T-helper 17 cell (primary cell): ENCODE data around the gene SNTG2. TPM values are rescaled to one million over a fixed set of nuclear protein-coding genes. Genes with fewer than 3 reads are reported as not detected.

Source experiments
- ATAC-seq: fragments of 150-1000 bp; cut with Tn5 transposase; 2 replicates; pipeline ENCODE4 v1.10.0; 2021; ENCODE audit warnings: mild to moderate bottlenecking, moderate library complexity
- DNase-seq, 3 donors: peaks; one replicate each; pipeline versions ENCODE4 v3.0.0 to v3.0.0-alpha.2; 2020 to 2021
- H3K9me3 ChIP-seq: one replicate; pipeline ENCODE4 v1.7.0; 2013; ENCODE audit warnings: low read length, mild to moderate bottlenecking; ENCODE audit not compliant: control insufficient read depth, poor library complexity, severe bottlenecking
- H3K27ac Mint-ChIP-seq: one replicate; pipeline ENCODE4 v1.8.0; 2022; ENCODE audit warnings: mild to moderate bottlenecking, moderate library complexity, mixed read lengths
- H3K27me3 Mint-ChIP-seq: one replicate; pipeline ENCODE4 v1.8.0; 2022; ENCODE audit warnings: mixed read lengths
- H3K36me3 Mint-ChIP-seq: one replicate; pipeline ENCODE4 v1.8.0; 2022; ENCODE audit warnings: low read depth, mixed read lengths
- H3K4me1 Mint-ChIP-seq: one replicate; pipeline ENCODE4 v1.8.0; 2022; ENCODE audit warnings: mild to moderate bottlenecking, mixed read lengths
- H3K4me3 Mint-ChIP-seq: one replicate; pipeline ENCODE4 v1.8.0; 2022; ENCODE audit warnings: mild to moderate bottlenecking, moderate library complexity, mixed read lengths
- total RNA-seq, 4 donors: library from RNA in 2 of 4; stranded (reverse) in 2 of 4; gene quantifications; one replicate each; pipeline ENCODE4 v1.2.3 and lab custom pipeline; 2022 to 2026

SNTG2 gene
- total RNA-seq, 2 donors from 2014 or later = 2.0 to 6.3 TPM

DNA sequence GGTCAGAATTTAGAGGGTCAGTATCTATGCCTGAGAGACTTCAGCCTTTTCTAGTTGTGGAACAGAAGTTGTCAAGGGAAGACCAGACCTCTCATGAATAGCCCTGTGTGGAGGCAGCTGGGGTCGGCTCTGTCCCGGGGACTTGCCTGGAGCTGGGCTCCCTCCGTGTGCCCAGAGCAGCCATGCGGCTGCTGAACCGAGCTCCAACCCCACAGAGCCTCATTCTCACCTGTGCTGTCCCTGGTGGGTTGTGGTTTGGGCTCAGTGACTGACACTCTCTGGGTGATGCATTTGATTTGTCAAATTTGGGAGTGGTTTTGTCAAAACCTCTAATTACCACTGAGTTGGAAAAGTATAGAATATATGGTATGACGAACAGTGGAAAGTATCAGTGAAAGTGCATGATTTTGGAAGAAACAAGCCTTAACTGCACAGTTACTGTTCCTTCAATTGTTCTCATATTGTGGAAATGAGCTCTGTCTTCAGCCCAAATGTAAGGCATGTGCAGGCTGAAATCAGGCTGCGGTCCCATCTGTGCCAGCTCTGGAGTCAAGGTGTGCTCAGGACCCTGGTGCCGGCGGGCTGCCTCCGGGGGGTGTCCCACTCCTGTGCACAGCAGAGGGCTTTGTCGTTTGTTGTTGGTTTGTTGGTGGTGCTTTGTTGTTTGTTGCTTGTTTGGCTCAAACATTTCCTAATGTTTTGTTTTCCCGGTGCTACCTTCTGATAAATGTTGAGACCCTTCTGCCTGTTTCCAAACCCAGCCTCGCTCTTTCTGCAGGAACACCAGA lies 200.3 kb downstream of the SNTG2 start:
- Mint-ChIP-seq H3K4me3 (no peak overlapping the region), H3K27ac (peak overlapping the region; percentile 37), H3K36me3 (no peaks in the 10 kb centered on the region), H3K27me3 (peaks cover 7% of the 10 kb centered on the region), H3K4me1 (no peaks in the 10 kb centered on the region)
- ATAC-seq = no peak
- DNase-seq = no peak
- H3K9me3 ChIP-seq = no peaks in the 10 kb centered on the region

GRCh38 chr2:1152375-1152774 lies 201.7 kb downstream of the SNTG2 start:
- Mint-ChIP-seq H3K36me3 (no peaks in the 10 kb centered on the region), H3K27ac (no peak overlapping the region), H3K4me1 (no peaks in the 10 kb centered on the region), H3K4me3 (no peak overlapping the region), H3K27me3 (peaks cover 7% of the 10 kb centered on the region)
- no peaks in the 10 kb centered on the region for H3K9me3 ChIP-seq
- DNase-seq = no peak
- no peak for ATAC-seq

DNA sequence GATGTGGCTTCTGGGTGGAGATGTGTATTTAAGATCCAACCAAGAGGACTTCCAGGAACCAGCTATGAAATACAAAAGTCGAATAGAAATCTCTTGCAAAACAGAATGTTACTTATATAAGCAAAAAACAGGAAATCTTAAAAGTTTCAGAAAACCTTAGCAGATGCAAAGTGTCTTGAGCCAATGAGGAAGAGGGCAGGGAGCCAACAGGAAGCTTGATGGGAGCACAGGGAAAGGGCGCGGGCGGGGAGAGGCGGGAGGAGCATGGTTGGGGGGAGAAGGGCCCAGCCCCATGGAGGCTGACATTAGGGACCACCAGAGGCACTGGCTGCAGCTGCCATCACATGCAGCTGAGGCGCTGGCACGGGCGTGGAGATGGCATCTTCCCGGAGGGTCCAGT lies 203.3 kb downstream of the SNTG2 start:
- H3K4me3 Mint-ChIP-seq = no peak overlapping the region
- ATAC-seq (no peak), DNase-seq (no peak)
- H3K36me3 Mint-ChIP-seq = no peaks in the 10 kb centered on the region
- no peak overlapping the region for H3K27ac Mint-ChIP-seq
- no peaks in the 10 kb centered on the region for H3K9me3 ChIP-seq
- peaks cover 7% of the 10 kb centered on the region for H3K27me3 Mint-ChIP-seq
- H3K4me1 Mint-ChIP-seq = no peaks in the 10 kb centered on the region

- Mint-ChIP-seq H3K27me3 (peaks cover 6% of the 10 kb centered on the region), H3K27ac (no peak overlapping the region), H3K36me3 (no peaks in the 10 kb centered on the region), H3K4me3 (no peak overlapping the region), H3K4me1 (no peaks in the 10 kb centered on the region)
- ATAC-seq = no peak
- no peaks in the 10 kb centered on the region for H3K9me3 ChIP-seq
- no peak for DNase-seq
These were observed 204.3 kb downstream of the SNTG2 start for GRCh38 chr2:1154710-1155594.

DNA sequence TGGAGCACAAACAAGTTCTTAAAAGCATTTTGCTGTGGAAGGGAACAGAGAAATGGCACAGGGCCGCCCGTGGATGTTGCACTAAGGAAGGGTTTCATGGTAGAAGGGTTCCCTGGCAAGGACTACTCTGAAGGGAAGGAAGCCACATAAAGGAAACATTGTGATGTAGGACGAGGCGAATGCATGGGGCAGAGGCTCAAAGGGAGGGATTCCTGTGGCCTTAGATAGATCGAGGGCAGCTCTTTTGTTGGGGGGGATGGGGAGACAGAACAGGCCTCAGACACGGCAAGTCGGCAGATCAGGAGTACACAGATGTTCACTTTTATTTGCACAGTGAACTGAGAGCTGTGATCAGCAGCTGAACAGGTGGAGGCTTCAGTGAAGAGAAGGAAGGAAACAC lies 205.4 kb downstream of the SNTG2 start:
- no peak overlapping the region for H3K4me3 Mint-ChIP-seq
- ATAC-seq (no peak), DNase-seq (no peak)
- no peaks in the 10 kb centered on the region for H3K36me3 Mint-ChIP-seq
- no peak overlapping the region for H3K27ac Mint-ChIP-seq
- no peaks in the 10 kb centered on the region for H3K27me3 Mint-ChIP-seq
- peaks cover 2% of the 10 kb centered on the region for H3K4me1 Mint-ChIP-seq
- H3K9me3 ChIP-seq = no peaks in the 10 kb centered on the region

GRCh38 chr2:1156531-1156930 lies 205.9 kb downstream of the SNTG2 start:
- DNase-seq = no peak
- Mint-ChIP-seq H3K36me3 (no peaks in the 10 kb centered on the region), H3K4me1 (peaks cover 2% of the 10 kb centered on the region), H3K27me3 (no peaks in the 10 kb centered on the region), H3K4me3 (no peak overlapping the region), H3K27ac (no peak overlapping the region)
- H3K9me3 ChIP-seq = no peaks in the 10 kb centered on the region
- ATAC-seq = no peak

DNA sequence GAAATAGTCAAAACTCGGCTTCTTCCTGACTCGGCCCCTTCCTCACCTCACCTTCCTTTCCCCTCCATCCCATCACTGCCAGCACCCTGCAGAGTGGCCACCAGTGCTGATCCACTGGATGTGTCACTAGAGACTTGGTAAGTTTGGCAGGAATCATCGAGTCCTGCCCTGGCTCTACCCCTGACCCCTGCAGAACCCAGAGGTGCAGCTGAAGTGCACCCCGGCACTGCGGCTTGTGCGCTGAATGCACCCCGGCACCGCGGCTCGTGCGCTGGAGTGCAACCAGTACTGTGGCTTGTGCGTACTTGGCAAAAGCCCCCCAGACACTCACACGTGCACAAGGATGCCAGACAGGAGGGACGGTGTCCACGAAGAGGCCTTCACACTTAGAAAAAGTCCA lies 206.5 kb downstream of the SNTG2 start:
- Mint-ChIP-seq H3K4me1 (peaks cover 2% of the 10 kb centered on the region), H3K4me3 (no peak overlapping the region), H3K36me3 (no peaks in the 10 kb centered on the region), H3K27ac (no peak overlapping the region), H3K27me3 (no peaks in the 10 kb centered on the region)
- DNase-seq = no peak
- H3K9me3 ChIP-seq = no peaks in the 10 kb centered on the region
- ATAC-seq = no peak

- no peak overlapping the region for H3K4me3 Mint-ChIP-seq
- H3K36me3 Mint-ChIP-seq = no peaks in the 10 kb centered on the region
- H3K27me3 Mint-ChIP-seq = no peaks in the 10 kb centered on the region
- H3K27ac Mint-ChIP-seq = no peak overlapping the region
- no peak for ATAC-seq
- H3K4me1 Mint-ChIP-seq = peaks cover 15% of the 10 kb centered on the region
- DNase-seq = no peak
- no peaks in the 10 kb centered on the region for H3K9me3 ChIP-seq
These were observed 208.4 kb downstream of the SNTG2 start for GRCh38 chr2:1159013-1159412.

- Mint-ChIP-seq H3K36me3 (no peaks in the 10 kb centered on the region), H3K27ac (peak overlapping the region; percentile 49), H3K4me1 (peaks cover 22% of the 10 kb centered on the region), H3K27me3 (no peaks in the 10 kb centered on the region), H3K4me3 (no peak overlapping the region)
- DNase-seq = no peak
- H3K9me3 ChIP-seq = no peaks in the 10 kb centered on the region
- no peak for ATAC-seq
These were observed 211.6 kb downstream of the SNTG2 start for GRCh38 chr2:1162246-1162645.

DNA sequence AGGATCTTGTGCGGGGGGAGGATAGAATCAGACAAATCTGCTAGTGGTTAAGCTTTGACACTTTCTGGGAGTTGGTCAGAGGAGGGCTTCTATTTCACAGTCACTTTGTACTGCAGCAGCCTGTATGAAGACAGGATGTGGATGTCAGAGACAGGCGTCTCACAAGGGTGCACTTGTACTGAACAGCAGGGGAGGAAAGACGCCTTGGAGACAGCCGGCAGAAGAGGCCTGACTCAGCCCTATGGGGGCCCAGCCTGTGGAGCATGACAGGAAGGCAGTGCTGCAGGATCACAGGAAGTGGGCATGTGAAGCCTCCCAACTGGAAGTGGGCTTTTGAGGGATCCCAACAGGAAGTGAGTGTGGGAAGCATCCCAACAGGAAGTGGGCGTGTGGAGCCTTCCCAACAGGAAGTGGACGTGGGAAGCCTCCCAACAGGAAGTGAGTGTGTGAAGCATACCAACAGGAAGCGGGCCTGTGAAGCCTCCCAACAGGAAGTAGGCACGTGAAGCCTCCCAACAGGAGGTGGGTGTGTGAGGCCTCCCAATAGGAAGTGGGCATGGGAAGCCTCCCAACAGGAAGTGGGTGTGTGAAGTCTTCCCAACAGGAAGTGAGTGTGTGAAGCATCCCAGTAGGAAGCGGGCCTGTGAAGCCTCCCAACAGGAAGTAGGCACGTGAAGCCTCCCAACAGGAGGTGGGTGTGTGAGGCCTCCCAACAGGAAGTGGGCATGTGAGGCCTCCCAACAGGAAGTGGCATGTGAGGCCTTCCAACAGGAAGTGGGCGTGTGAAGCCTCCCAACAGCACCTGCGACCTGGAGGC lies 212.3 kb downstream of the SNTG2 start:
- no peaks in the 10 kb centered on the region for H3K36me3 Mint-ChIP-seq
- peak overlapping the region; percentile 59 for H3K4me3 Mint-ChIP-seq
- H3K4me1 Mint-ChIP-seq = peaks cover 22% of the 10 kb centered on the region

GRCh38 chr2:1166976-1167375 lies 216.3 kb downstream of the SNTG2 start:
- H3K9me3 ChIP-seq = no peaks in the 10 kb centered on the region
- no peak for ATAC-seq
- Mint-ChIP-seq H3K4me3 (no peak overlapping the region), H3K27ac (no peak overlapping the region), H3K4me1 (peaks cover 23% of the 10 kb centered on the region), H3K27me3 (no peaks in the 10 kb centered on the region), H3K36me3 (no peaks in the 10 kb centered on the region)
- DNase-seq = no peak

More for the DNA sequence above, 212.3 kb downstream of the SNTG2 start:
- no peak for DNase-seq
- no peaks in the 10 kb centered on the region for H3K9me3 ChIP-seq
- Mint-ChIP-seq H3K27me3 (no peaks in the 10 kb centered on the region), H3K27ac (peak overlapping the region; percentile 49)
- ATAC-seq = peak; percentile 72

DNA sequence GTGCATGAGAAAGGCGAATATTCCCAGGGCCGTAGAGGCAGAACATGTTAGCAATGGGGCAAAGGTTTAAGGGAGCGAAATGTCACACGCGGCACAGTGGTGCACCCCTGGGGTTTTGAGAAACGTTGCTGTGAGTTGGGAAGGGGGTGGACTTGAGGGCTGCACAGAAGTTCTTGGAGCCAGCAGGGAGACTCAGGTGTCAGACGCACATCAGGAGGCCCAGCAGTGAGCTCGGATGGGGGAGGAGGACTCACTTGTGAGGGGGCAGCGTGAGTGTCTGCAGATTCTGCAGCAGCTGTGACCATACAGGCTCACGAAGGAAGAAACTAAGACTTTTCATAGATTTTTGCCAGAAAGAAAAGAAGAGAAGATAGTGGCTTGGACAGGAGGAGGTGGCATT lies 218.2 kb downstream of the SNTG2 start:
- Mint-ChIP-seq H3K27me3 (no peaks in the 10 kb centered on the region), H3K27ac (no peak overlapping the region), H3K36me3 (no peaks in the 10 kb centered on the region), H3K4me1 (peaks cover 12% of the 10 kb centered on the region), H3K4me3 (no peak overlapping the region)
- no peaks in the 10 kb centered on the region for H3K9me3 ChIP-seq
- no peak for ATAC-seq
- no peak for DNase-seq
